ENCODE measurements around the gene TNFAIP1. TPM values are rescaled to one million over a fixed set of nuclear protein-coding genes. Genes with fewer than 3 reads are reported as not detected.
A peak's percentile ranks its signal among the peaks of the same experiment; 100 is the strongest.
"Not testable (repeated sequence)": the region's sequence is repeated elsewhere in the genome, so short reads cannot be mapped to it uniquely, and the experiment has no call there.

The TNFAIP1 gene, protein sequence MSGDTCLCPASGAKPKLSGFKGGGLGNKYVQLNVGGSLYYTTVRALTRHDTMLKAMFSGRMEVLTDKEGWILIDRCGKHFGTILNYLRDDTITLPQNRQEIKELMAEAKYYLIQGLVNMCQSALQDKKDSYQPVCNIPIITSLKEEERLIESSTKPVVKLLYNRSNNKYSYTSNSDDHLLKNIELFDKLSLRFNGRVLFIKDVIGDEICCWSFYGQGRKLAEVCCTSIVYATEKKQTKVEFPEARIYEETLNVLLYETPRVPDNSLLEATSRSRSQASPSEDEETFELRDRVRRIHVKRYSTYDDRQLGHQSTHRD
- 31.2 and 49.4 TPM in 2 replicates for total RNA-seq (2014; rRNA removed; shearing (Covaris generic))

DNA sequence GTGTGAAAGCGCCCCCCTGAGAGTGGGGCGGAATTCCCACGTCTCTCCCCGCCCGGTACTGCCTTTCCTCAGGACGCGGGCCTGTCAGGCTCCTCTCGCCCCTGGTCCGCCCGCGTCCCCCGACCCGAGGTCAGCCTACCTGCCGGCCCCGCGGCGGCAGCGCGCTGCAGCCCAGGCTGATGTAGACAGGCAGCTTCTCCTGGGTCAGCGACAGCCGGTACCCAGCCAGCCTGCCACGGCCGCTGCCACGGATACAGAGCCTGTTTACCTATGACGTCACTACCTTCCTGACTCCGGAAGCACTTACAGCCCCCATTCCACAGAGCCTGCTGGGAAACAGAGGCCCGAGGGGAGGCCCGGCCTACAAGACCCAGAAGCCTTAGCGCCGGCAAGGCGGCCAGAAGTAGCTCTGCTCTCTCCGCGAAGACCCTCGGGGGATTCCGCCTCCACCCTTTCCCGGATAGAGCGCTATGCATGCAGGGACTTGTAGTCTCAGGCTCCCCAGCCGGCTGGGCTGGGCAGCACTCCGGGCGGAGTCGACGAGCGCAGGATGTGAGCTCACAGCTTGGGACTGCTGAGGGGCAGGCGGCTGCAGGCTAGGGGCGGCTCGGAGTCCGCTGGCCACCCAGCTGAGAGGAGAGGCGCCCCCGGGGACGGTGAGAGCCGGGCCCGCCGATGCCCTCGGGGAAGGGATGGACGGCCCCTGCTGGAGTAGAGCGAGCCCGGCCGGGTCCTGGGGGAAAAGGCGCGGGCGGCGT lies at the start of gene TNFAIP1, which contains the start of gene IFT20:
Gene TNFAIP1, plus strand, starts transcription at position 561 of the 758 bp plus-strand sequence. CDS start 3,761 bp downstream, outside the sequence.
Gene IFT20, minus strand, starts transcription at position 272 of the 758 bp plus-strand sequence. CDS start 3,487 bp downstream, outside the sequence.
- peak; percentile 100 for DNase-seq (ENCODE audit: low read depth)

DNA sequence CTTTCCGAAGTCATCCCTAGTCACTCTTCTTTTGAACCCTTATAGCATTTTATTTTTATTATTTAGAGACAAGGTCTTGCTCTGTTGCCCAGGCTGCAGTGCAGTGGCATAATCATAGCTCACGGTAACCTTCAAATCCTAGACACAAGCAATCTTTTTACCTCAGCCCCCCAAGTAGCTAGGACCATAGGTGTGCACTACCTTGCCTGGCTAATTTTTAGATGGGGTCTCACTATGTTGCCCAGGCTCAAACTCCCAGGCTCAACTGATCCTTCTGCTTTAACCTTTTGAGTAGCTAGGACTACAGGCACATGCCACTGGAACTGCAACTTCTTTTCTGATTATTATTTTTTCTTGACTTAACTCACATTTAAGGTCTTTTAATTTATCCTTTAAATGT lies 49.6 kb upstream of the TNFAIP1 start:
- DNase-seq (ENCODE audit: low read depth): no peak

DNA sequence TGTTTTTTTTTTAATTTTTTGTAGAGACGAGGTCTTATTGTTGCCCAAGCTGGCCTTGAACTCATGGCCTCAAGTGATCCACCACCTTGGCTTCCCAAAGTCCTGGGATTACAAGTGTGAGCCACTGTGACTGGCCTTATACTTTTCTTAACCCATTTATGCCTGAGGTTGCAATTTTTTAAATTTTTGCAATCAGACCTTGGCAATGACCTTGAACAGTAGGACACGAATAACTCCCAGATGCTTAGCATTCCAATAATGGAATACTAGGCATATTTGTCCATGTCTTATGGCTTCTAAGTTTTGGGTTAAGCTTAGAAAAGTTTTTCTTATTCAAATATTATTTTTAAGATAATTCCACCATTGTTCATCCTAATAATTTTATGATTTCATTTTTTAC lies 44.9 kb upstream of the TNFAIP1 start:
- DNase-seq (ENCODE audit: low read depth): no peak

DNA sequence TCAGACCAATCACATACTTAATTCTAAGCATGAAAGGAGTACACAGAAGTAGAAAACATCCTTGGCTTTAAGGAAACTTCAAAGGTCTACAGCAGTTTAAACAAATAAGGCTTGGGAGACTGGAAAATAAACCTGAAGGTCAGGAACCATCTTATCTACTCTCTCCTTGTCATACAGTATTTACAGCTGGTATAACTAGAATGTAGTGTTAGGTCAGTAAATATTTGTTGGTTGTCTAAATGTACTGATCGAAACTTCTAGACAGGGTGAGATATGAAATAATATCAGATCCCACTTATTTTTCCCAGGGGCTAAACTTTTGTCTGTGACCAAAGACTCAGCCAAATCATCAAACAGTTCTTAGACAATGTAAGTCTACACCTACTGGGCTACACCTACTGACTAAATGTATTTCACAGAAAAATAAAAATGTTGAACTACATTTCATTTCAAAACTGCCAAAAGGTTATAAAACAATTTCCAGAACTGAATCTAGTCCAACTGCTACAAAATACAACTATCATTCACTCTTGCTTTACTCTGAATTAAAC lies 43.7 kb upstream of the TNFAIP1 start:
- no peak for DNase-seq (ENCODE audit: low read depth)

DNA sequence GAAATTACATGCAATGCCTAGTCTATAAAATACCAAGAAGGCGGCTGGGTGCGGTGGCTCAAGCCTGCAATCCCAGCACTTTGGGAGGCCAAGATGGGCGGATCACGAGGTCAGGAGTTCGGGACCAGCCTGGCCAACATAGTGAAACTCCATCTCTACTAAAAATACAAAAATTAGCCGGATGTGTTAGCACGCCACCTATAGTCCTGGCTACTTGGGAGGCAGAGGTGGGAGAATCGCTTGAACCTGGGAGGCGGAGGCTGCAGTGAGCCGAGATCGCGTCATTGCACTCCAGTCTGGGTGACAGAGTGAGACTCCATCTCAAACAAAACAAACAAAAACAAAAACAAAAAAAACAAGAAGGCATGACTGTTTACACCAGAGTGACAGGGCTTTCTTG lies 42.7 kb upstream of the TNFAIP1 start:
- DNase-seq (ENCODE audit: low read depth): not testable (repeated sequence)

DNA sequence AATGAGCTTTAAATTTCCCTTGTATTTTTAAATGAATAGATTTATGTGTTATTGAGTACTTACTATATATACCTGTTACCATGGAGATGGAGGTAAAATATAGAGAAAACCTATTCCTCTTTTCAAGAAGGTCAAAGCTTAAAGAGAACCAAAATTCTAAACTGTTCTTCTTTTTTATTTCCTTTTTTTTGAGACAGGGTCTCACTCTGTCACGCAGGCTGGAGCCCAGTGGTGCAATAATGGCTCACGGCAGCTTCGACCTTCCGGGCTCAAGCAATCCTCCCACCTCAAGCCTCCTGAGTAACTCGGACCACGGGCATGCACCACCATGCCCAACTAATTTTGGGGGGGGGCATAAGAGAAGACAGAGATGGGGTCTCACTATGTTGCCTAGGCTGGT lies 41.6 kb upstream of the TNFAIP1 start:
- DNase-seq (ENCODE audit: low read depth): no peak

DNA sequence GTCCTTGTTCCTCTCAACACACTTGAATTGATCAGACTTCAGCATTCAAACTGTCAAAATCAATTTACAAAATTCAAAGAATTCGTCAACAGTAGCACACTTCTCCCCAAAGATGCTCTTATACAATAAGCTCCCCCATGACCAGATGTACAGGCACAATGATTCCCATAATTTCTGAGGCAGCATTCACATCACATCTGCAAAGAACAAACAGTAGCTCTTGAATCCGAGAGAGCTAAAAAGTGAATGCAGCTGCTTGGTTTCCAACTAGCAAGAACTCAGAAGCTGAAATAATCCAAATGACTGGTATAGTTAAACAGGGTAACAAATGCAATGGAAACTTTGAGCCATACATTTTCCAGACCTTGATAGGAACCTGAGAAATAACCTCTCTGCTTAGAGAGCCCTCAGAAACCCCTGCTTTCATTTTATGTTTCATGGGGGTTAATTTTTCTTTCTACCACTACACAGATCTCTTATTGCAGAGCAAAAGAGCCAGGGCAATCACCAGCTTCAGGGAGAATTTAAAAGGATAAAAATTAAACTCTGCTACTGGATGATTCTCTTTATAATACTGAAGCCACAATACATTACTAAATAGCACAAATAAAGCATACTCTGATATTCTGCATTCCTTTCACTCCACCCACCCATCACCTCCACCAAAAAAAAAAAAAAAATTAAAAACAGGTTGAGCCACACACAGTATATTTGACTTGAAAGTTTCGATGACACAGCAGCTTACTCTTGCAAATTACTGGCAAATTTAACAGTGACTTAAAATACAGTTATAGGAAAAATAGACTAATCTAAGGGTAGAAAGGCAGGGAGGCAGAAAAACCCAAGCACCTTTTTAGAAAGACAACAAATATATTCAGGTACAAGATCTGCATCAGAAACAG lies 39.6 kb upstream of the TNFAIP1 start:
- DNase-seq (ENCODE audit: low read depth): no peak

DNA sequence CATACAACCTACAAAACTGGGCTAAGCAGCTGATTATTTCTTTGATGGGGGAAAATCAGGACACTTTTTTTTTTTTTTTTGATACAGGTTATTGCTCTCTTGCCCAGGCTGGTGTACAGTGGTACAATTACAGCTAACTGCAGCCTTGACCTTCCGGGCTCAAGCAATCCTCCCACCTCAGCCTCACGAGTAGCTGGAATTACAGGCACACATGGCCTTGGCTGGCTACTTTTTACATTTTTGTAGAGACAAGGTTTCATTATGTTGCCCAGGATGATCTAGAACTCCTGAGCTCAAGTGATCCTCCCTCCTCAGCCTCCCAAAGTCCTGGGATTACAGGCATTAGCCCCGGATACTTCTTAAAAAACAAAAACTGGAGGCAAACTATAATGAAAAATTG lies 37.1 kb upstream of the TNFAIP1 start:
- no peak for DNase-seq (ENCODE audit: low read depth)

DNA sequence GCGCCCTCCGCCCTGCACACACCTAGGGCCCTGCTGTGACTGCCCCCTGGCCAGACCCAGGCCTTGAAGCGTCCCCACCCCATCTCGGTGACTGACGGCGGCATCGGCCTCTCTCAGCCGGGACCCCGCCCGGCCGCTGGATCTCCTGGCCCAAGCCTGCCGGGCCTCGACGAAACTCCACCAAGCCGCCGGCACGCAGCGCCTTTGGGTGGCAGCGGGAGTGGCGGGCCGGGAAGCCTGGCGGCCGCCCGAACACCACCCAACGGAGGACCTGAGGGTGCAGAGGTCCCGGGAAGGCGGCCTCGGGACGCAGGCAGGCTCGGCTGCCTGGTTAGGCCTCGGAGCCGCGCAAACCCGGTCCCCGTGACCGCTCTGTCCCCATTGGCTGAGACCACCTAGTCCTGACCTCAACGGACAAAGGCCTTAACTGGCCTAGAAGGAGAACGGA lies 28.6 kb upstream of the TNFAIP1 start:
- DNase-seq (ENCODE audit: low read depth): no peak

DNA sequence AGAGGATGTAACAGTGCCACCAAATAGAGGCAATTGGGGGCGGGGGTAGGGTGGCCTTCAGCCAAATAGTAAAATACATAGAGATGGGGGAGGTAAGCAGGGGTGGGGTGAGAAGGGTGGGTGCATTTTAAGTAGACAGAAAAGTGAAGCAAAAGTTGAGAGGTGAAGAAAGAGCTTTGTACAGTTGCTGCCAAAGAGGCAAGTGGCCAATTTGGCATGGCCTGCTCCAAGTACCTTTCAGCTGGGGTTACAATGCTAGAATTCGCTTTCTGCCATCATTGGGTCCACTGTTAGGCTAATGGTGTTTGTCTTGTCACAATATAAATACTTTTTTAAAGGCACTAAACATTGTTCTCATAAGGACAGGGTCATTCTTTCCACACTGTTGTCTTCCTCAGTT lies 21.7 kb upstream of the TNFAIP1 start:
- no peak for DNase-seq (ENCODE audit: low read depth)

DNA sequence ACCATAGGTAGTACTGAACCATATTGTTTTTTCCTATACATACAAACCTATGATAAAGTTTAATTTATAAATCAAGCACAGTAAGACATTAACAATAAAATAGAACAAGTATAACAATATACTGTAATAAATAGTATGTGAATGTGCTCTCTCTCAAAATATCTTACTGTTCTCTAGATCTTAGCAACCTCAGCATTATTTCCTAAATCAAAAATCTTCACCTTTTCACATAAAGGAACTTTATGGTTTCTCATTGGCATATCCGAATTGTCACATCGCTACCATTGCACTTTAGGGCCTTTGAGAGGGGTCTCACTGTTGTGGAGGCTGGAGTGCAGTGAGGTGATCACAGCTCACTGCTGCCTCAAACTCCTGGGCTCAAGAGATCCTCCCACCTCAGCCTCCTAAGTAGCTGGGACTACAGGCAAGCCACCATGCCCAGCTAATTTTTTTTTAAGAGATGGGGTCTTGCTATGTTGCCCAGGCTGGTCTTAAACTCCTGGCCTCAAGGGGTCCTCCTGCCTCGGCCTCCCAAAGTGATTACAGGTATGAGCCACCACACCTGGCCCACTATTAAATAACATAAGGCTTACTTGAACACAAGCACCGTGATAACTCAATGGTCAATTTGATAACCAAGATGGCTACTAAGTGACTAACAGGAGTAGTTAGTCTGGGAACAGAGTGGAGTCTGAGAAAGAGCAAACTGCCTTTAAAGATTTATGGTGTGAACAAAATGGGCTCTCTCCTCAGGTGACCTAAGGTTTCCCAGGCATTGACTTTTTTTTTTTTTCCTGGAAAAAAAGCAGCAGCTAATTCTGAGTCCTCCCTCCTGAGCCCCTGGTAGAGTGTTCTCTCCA lies 19.5 kb upstream of the TNFAIP1 start:
- no peak for DNase-seq (ENCODE audit: low read depth)

DNA sequence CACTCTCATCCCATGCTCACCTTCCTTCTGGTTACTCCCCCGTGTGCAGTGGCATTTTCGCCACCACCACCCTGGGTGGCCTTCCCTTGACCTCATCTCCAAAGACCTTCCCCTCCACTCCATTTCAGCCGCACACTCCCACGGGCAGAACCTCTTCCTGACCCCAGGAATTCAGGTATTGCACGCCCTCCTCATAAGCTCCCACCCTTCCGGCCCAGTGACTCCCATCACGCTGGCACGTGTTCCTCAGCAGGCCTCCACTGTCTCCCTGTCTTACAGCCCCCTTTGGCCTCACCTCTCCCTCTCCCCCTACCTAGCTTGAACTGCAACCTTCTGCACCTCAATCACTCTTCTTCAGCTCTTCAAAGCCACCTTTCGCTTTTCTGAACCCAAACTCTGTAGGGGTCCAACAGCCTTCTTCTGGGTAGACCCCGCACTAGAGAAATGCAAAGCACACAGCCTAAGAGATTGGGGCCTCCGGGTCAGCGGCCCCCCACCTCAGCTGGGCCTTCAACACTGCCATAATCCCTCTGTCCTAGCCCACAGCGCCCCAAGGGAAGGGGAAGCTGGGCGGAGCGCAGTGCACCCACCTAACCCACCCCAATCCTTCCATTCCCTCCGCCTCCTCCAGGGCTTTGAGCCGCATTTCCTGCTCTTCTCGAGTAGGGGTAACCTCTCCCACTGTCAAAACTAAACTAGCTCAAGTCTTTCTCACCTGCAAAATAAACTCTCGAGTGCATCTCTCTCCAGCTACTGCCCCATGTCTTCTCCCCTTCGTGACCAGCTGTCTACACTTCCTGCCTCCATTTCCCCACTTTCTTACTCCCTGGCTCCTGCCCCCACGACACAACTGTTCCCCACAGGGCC lies 18.2 kb upstream of the TNFAIP1 start:
- no peak for DNase-seq (ENCODE audit: low read depth)

DNA sequence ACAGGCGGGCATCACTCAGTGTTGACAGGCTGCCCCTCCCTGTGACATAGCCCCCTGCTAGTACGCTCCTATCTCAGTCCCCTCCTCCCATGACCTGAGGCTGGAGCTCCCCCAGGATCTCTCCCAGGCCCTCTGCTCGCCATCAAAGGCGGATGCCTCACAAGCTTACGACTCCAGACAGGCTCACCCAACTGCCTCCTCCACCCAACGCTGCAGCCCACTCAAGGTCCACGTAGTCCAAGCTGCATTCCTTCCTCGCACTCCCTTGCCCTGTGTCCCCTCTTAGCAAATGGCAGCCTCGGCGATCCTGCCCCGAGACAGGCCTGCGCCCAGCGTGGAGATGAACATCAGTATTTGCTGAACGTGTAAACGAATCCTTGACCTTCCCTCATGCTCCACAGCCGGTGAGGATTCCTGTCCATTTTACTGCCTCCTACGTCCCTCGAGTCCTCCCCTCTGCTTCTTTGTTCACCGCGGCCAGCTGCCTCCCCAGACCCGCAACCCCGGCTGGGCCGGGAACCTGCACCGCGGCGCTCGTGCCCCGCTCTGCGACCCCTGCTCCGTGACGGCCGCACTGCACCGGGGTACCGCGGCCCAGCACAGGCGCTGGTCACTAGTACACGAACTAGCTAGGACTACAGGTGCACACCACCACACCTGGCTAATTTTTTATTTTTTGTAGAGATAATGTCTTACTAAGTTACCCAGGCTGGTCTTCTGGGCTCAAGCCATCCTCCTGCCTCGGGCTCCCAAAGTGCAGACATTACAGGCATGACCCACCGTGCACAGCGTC lies 17.4 kb upstream of the TNFAIP1 start:
- DNase-seq (ENCODE audit: low read depth): peak; percentile 17

DNA sequence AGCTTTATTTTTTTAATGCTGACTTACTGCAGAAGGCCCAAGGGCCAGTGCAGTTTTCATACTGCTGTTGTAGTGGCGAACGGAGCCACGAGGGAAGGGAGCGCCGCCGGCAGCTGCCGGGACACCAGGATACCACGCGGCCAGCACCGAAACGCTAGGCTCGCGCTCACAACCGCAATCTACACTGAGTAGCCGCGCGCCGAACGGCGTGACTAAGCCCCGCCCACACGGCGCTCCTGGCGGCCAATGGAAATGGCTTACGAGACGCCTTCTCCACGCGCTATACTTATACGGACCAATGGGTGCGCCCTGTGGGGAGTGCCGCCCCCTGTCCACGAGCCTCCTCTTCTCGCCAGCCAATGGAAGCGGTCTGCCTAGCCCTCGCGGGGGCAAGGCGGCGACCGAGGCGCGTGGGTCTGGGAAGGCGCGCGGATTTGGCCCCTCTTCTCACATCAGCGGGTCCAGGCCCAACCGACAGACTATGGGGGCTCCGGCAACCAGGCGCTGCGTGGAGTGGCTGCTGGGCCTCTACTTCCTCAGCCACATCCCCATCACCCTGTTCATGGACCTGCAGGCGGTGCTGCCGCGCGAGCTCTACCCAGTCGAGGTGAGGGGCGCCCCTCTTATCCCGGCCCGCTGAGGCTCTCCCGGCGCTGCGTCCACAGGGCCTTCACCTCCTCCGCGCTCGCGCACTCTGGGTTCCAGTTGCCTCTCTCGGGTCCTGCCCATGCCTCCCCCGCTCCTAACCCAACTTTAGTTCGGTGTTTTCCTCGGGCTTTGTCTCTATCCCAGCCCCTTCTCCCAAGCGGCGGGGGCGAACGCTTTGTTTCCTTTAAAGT lies 16.6 kb upstream of the TNFAIP1 start, which contains the start of gene TMEM97:
Gene TMEM97, plus strand, starts transcription at position 442 of the 839 bp plus-strand sequence. Its CDS starts 40 bp downstream, at position 482.
- peak; percentile 99 for DNase-seq (ENCODE audit: low read depth)

DNA sequence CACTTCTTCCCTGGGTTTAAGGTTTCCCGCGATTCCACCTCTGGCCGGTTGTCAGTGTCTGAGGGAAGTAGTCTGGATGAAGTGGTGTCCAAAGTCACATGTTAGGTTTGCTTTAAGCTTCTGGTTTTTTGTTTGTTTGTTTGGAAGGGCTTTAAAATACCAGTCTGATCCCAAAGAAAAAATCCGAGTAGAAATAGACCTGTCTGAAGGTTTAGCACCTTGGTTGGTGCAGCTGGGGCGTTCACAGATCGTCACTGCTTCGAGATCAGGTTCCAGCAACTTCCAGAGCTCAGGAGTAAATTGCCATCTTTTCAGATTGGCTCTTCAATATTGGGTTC lies 16.0 kb upstream of the TNFAIP1 start:
- no peak for DNase-seq (ENCODE audit: low read depth)

DNA sequence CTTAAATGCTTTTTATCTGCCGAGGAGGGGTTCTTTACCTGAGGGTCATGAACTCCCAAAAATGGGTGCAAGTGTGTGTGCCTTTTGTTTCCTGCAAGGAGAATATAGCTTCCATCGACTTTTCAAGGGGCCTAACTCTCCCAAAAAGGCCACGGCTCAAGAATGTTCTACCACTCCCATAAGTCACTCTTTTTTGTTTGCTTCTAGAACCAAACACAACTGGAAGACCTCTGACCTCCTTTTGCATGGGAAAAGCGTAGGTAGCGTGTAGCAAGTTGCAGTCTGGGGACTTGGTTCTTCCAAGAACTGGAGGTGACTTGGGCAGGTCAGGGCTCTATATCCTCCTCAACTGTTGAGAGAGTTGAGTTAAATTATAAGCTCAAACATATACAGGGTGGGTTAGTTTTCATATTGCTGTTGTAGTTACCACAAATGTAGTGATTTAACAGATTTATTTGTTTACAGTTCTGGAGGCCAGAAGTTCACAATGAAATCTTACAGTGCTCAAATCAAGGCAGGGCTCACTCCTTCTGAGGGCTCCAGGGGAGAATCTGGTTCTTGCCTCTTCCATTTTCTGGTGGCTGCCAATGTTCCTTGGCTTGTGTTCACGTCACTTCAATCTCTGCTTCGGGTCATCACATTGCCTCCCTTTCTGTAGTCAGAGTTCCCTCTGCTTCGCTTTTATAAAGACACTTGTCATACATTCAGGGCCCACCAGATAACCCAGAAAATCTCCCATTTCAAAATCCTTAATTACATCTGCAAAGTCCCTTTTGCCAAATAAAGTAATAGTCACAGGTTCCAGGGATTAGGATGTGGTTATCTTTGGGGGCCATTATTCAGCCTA lies 15.1 kb upstream of the TNFAIP1 start:
- DNase-seq (ENCODE audit: low read depth): no peak

DNA sequence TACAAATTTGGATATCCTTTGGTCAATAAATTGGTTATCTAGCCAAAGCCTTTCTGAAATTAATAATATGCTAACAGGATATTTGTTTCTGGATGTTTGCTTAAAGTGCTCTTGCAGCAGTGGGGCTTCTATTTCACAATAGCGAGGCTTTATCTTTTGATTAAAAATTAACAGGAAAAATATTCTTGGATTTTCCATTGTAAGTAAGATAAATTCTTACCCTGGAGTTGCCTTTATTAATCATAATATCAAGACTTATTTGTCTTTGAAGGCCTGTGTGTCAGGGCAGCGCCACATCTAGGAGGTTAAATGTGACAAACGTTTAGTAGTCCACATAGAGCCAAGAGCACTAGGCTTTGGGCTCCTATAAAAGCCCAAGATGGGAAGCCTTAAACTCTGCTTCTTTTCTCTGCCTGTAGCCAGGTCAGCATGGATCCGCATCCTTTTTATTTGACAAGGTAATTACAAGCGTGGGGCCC lies 11.3 kb upstream of the TNFAIP1 start:
- DNase-seq (ENCODE audit: low read depth): no peak

Measured in Daoy (cell line).